GM19452 (cell line): ENCODE data around the gene PPP1R14B.

ENCODE experiments used
- ATAC-seq: cut with Tn5 transposase; IDR thresholded peaks from one replicate; pipeline ENCODE4 v1.9.1; 2021; ENCODE audit not compliant: unreplicated experiment

PPP1R14B gene

DNA sequence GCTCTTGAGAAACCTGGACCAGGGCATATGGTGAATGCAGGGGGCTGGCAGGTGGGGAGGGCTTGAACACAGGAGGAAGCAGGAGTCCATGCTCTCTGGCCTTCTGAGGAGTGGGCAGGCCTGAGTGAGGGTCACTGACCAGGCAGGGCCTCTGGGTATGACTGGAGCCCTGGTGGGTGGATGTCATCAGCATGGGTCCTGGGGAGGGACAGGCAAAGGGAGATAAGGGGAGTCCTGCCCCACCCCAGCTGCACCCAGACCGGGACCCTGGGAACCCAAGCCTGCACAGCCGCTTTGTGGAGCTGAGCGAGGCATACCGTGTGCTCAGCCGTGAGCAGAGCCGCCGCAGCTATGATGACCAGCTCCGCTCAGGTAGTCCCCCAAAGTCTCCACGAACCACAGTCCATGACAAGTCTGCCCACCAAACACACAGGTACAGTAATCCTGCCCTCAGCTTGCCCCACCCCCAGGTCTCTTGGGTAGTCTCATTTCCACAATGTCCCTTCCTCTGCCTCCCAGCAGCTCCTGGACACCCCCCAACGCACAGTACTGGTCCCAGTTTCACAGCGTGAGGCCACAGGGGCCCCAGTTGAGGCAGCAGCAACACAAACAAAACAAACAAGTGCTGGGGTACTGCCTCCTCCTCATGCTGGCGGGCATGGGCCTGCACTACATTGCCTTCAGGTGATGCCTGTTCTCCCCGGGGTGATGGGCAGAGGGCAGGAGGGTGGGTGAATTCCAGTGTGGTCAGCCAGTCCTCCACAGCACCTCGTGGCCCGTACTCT, 14.4 kb downstream of the PPP1R14B start:
- no peak for ATAC-seq

- ATAC-seq: no peak
These were observed 15.2 kb downstream of the PPP1R14B start for GRCh38 chr11:64231546-64231945.

GRCh38 chr11:64230985-64231365, 15.8 kb downstream of the PPP1R14B start:
- ATAC-seq: no peak

GRCh38 chr11:64230171-64230984, 16.4 kb downstream of the PPP1R14B start, which contains the start of gene DNAJC4:
Gene DNAJC4 (plus strand): TSS chr11:64230548. CDS start chr11:64230855, 307 bp downstream.
- ATAC-seq: peak; percentile 55

GRCh38 chr11:64229744-64230170, 17.0 kb downstream of the PPP1R14B start:
- ATAC-seq: no peak

DNA sequence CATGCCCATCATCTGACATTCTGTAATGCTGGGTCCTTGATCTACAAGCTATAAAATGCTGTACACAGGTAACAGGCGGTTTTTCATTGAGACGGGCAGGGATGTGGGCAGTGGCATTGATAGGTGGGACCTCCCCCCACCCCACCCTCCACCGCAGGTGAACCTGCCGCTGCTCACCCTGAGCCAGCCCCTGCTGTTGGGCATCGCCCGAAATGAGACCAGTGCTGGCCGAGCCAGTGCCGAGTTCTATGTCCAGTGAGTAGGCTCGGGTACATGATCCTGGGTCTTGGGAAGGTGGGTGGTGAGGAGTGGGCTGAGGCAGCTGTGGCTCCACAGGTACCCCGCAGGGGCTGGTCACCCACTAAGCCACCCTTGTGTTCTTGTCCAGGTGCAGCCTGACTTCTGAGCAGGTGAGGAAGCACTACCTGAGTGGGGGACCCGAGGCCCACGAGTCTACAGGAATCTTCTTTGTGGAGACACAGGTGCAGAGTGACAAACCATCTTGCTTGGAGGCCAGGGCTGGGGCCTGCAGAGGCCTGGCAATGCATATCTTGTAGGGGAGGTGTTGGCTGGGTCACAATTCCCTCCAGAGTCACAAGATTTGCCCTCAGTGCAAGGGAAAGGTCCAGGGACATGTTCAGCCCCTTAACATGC, 17.5 kb downstream of the PPP1R14B start:
- ATAC-seq: no peak

DNA sequence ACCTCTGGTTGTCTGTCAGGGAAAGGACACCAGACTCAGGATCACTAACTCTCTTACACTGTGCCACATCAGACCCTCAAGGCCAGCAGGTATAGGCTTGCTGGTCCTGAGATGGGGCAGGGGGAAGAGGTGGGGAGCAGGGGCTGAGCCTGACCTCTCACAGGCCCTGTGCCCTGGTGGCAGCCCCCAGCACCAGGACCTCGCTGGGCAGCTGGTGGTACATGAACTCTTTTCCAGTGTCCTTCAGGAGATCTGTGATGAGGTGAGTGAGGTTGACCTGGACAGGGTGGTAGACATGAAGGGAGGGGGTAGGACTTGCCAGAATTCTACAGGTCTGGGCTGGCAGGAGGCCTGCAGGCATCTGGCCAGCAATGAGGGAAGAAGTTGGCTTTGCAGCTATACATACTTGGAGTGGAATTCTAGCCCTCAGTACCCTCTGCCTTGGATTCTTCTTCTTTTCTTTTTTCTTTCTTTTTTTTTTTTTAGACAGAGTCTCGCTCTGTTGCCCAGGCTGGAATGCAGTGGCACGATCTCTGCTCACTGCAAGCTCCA, 19.3 kb downstream of the PPP1R14B start:
- ATAC-seq: no peak

GRCh38 chr11:64226507-64227051, 20.2 kb downstream of the PPP1R14B start:
- ATAC-seq: no peak

DNA sequence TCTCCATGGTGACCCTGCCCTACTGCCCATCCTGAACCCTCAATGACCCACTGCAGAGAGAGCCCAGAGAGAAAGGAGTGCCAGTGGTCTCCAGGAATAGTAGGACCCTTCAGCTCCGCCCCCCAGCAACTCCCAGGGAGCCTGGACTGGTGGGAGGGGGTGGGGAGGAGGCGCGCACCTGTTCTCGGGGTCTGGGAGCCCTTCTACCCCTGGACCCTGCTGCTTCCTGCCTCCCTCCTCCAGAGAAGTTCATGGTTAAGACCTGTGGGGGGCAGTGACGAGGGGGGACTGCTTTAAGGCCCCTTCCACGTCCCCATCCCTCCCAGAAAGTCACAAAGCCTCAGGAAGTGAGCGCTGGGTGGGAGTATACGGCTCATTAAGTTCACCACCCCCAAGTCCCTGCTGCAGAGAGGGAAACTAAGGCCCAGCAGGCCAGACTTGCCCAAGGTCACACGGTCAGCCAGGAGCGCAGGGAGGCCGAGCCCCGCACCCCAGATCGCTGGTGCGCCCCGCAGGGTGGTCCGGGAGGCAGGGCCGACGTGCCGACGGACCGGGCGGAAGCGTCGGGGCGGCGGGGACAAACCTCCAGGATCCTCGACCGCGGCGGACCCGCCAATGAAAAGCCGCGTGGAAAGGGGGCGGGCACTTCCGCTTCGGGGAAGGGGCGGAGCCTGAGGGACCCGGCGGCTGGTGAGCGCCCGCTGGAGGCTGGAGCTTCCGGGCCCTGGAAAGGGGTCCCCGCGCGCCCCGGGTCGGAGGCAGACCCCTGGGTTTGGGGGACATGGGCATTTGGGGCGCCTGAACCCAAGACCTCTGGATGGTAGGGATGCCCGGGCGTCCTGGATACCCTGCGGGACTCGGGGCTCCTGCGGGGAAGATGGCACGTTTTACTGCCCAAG, 20.9 kb downstream of the PPP1R14B start, which contains the start of the genes NUDT22 and TRPT1:
NUDT22 (plus strand) TSS at position 667 of the 899 bp plus-strand sequence. CDS start 379 bp downstream, outside the sequence.
TRPT1 (minus strand) TSS at position 579 of the 899 bp plus-strand sequence; CDS start at position 253, 326 bp downstream.
- ATAC-seq: peak; percentile 49

GRCh38 chr11:64224891-64225607, 21.7 kb downstream of the PPP1R14B start:
- no peak for ATAC-seq

GRCh38 chr11:64224151-64224890, 22.4 kb downstream of the PPP1R14B start:
- ATAC-seq: no peak

GRCh38 chr11:64223001-64223651, 23.6 kb downstream of the PPP1R14B start:
- no peak for ATAC-seq

DNA sequence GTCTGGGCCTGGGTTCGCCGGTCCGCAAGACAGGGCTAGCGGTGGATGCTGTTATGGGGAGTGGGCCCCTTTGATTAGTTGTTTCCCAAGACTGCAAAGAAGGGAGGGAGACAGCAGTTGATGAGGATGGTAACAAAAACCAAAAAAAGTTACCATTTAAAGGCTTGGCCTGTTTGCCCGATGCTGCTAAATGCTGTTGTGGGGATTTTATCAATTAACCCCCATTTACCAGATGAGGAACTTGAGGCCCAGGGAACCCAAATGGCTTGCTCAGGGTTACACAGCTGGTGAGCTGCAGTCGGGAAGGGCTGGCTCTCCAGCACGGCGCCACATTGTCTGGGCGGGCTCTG, 24.1 kb downstream of the PPP1R14B start:
- ATAC-seq: no peak

DNA sequence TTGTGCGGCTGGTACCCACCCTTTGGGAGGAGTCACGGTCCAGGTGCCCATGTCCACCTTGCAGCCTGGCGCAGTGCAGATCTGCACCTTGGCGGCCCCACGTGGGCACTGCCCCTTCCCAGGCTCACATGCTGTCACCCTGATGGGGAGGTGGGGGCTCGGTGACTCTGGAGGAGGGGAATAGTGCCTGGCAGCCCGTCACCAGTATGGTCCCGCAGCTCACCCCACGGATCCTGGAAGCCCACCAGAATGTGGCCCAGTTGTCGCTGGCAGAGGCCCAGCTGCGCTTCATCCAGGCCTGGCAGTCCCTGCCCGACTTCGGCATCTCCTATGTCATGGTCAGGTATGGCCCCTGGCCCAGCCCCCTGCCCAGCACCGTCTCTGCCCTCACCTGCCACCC, 25.9 kb downstream of the PPP1R14B start:
- no peak for ATAC-seq

GRCh38 chr11:64220271-64220670, 26.5 kb downstream of the PPP1R14B start:
- ATAC-seq: no peak

- no peak for ATAC-seq
These were observed 27.0 kb downstream of the PPP1R14B start for GRCh38 chr11:64219755-64220154.

- no peak for ATAC-seq
These were observed 27.4 kb downstream of the PPP1R14B start for GRCh38 chr11:64219354-64219684.
